Endothelial cell of umbilical vein (primary cell): Measurements from ENCODE around the gene TGM3.

Experiments
- EZH2 ChIP-seq: IDR thresholded peaks from 2 replicates; pipeline ENCODE4 v1.6.1; 2012; ENCODE audit warnings: borderline replicate concordance, low read depth, mild to moderate bottlenecking, moderate library complexity, low read length, inconsistent platforms; ENCODE audit not compliant: severe bottlenecking
- FOS ChIP-seq: IDR thresholded peaks from 2 replicates; pipeline ENCODE4 v1.6.1; 2011; ENCODE audit warnings: mild to moderate bottlenecking, low read length, moderate library complexity, borderline replicate concordance; ENCODE audit not compliant: insufficient read depth
- JUN ChIP-seq: IDR thresholded peaks from 2 replicates; pipeline ENCODE4 v1.6.1; 2011; ENCODE audit warnings: borderline replicate concordance, low read depth; ENCODE audit not compliant: insufficient read length, insufficient read depth
- POLR2A ChIP-seq: IDR thresholded peaks from 2 replicates; pipeline ENCODE4 v1.6.1; 2012; ENCODE audit warnings: low read depth, mild to moderate bottlenecking, control low read depth, low read length
- TF ChIP-seq, protein P1 (sequence below), 2 donors: IDR thresholded peaks; 1 replicate in 1 of 2; 2 replicates in 1 of 2; pipeline ENCODE4 v1.5.1; 2011; ENCODE audit warnings: low read length in 2 of 2, mild to moderate bottlenecking in 2 of 2, moderate library complexity in 2 of 2, control low read depth in 1 of 2, inconsistent platforms in 1 of 2, low read depth in 1 of 2; ENCODE audit not compliant: insufficient read depth in 1 of 2; ENCODE audit errors: extremely low read depth in 1 of 2

DNA sequence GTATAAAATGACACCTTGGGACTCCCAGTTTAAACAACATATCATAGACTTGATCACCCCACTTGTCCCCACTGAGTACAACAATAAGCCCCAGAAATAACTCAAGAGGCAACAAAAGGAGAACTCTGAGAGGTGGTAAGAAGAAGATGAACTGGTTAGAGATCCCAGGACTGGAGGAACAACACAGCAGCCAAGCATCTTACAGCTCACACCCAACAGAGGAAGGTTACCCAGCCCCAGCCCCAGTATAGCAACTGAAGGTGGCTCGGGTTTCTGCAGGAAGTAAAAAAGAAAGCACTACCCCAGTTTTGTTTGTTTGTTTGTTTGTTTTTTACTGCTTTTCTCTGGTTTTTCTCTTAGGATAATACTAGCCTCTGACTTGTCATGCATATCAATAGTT, 67.8 kb downstream of the TGM3 start:
- TF ChIP-seq, protein P1, sequence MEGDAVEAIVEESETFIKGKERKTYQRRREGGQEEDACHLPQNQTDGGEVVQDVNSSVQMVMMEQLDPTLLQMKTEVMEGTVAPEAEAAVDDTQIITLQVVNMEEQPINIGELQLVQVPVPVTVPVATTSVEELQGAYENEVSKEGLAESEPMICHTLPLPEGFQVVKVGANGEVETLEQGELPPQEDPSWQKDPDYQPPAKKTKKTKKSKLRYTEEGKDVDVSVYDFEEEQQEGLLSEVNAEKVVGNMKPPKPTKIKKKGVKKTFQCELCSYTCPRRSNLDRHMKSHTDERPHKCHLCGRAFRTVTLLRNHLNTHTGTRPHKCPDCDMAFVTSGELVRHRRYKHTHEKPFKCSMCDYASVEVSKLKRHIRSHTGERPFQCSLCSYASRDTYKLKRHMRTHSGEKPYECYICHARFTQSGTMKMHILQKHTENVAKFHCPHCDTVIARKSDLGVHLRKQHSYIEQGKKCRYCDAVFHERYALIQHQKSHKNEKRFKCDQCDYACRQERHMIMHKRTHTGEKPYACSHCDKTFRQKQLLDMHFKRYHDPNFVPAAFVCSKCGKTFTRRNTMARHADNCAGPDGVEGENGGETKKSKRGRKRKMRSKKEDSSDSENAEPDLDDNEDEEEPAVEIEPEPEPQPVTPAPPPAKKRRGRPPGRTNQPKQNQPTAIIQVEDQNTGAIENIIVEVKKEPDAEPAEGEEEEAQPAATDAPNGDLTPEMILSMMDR (IDR thresholded peaks at IDR 0.05; ENCODE audit: extremely low read depth in 1 of 2, insufficient read depth in 1 of 2, low read depth in 1 of 2, low read length in 2 of 2): no peak
- TF ChIP-seq EZH2 (no peak), POLR2A (no peak), JUN (no peak), FOS (no peak)
